A549 (cell line): ENCODE measurements around the gene TMEM82. TPM values are rescaled to one million over a fixed set of nuclear protein-coding genes. Genes with fewer than 3 reads are reported as not detected.

Source experiments
- ATAC-seq, 2 experiments: fragments of 200-7000 bp in 1 of 2; fragments of >200 bp in 1 of 2; cut with Nextera tagmentation in 1 of 2; cut with Tn5 transposase in 1 of 2; 3 replicates each; pipeline versions ENCODE4 v1.8.0 to v1.9.1; 2018 to 2020; ENCODE audit warnings: mild to moderate bottlenecking in 1 of 2, moderate library complexity in 1 of 2
- CTCF ChIA-PET: fragments of 300-600 bp; sonication (Branson Sonifier 250); formaldehyde crosslinking; extraction: SDS; loops from one replicate; lab custom pipeline; 2021; ENCODE audit warnings: antibody characterized with exemption, inconsistent platforms; lab: Yijun Ruan, JAX
- POLR2A ChIA-PET: fragments of 350-600 bp; formaldehyde crosslinking; extraction: SDS; loops from one replicate; lab custom pipeline; 2021; ENCODE audit warnings: antibody characterized with exemption, inconsistent platforms; lab: Yijun Ruan, JAX
- DNase-seq, 2 experiments: peaks; one replicate each; pipeline versions ENCODE4 v3.0.0 to v3.0.0-alpha.2; 2011 to 2016; ENCODE audit warnings: low read depth in 1 of 2, low spot score in 1 of 2
- FAIRE-seq: peaks from 2 replicates; lab custom pipeline; 2011; peaks lifted over from hg19 to GRCh38; lab: Jason Lieb, UNC
- H3K27ac ChIP-seq, 2 experiments: fragments of >200 bp; sonication (Bioruptor Twin); formaldehyde crosslinking; 3 replicates each; pipeline ENCODE4 v1.5.1; 2016 to 2017
- H3K4me1 ChIP-seq: fragments of >200 bp; sonication (Bioruptor Twin); formaldehyde crosslinking; 3 replicates; pipeline ENCODE4 v1.6.1; 2016
- H3K4me2 ChIP-seq: fragments of >200 bp; sonication (Bioruptor Twin); formaldehyde crosslinking; 3 replicates; pipeline ENCODE4 v1.6.1; 2016
- H3K4me3 ChIP-seq: fragments of >200 bp; sonication (Bioruptor Twin); formaldehyde crosslinking; 3 replicates; pipeline ENCODE4 v1.5.1; 2016
- H3K9me3 ChIP-seq: fragments of >200 bp; sonication (Bioruptor Twin); formaldehyde crosslinking; 3 replicates; pipeline ENCODE4 v1.6.1; 2016
- ATOH8 ChIP-seq: fragments of 250-450 bp; sonication (Bioruptor Pico); IDR thresholded peaks from 2 replicates; pipeline ENCODE4 v1.5.0; 2020; ENCODE audit warnings: low read depth, mild to moderate bottlenecking, moderate library complexity
- BCL3 ChIP-seq: fragments of >200 bp; sonication (Bioruptor Twin); formaldehyde crosslinking; IDR thresholded peaks from 3 replicates; pipeline ENCODE4 v1.6.1; 2016
- CEBPB ChIP-seq, 2 experiments: fragments of >200 bp in 1 of 2; sonication (Bioruptor Twin) in 1 of 2; formaldehyde crosslinking in 1 of 2; IDR thresholded peaks; 2 replicates each; pipeline ENCODE4 v1.6.1; 2012 to 2016
- CTCF ChIP-seq: fragments of >200 bp; sonication (Bioruptor Twin); formaldehyde crosslinking; IDR thresholded peaks from 3 replicates; pipeline ENCODE4 v1.5.1; 2016
- E2F6 ChIP-seq: IDR thresholded peaks from 2 replicates; pipeline ENCODE4 v1.6.1; 2012; ENCODE audit warnings: low read depth, borderline replicate concordance
- ELK1 ChIP-seq: fragments of 150-350 bp; IDR thresholded peaks from 2 replicates; pipeline ENCODE4 v1.6.1; 2014; ENCODE audit warnings: low read depth, mild to moderate bottlenecking, low read length
- FOSB ChIP-seq: fragments of 250-450 bp; sonication (Bioruptor Pico); IDR thresholded peaks from 2 replicates; pipeline ENCODE4 v1.5.0; 2020; ENCODE audit warnings: mild to moderate bottlenecking, moderate library complexity
- FOSL2 ChIP-seq, 2 experiments: fragments of 450-650 bp in 1 of 2; fragments of >200 bp in 1 of 2; sonication (Bioruptor Twin) in 1 of 2; formaldehyde crosslinking; IDR thresholded peaks; 2 replicates each; pipeline versions ENCODE4 v1.5.0 to v1.6.1; 2016 to 2020; ENCODE audit warnings: mild to moderate bottlenecking in 1 of 2, moderate library complexity in 1 of 2
- GATA3 ChIP-seq: IDR thresholded peaks from 2 replicates; pipeline ENCODE4 v1.6.1; 2012; ENCODE audit warnings: borderline replicate concordance
- HEYL ChIP-seq: fragments of 250-450 bp; sonication (Bioruptor Pico); IDR thresholded peaks from 2 replicates; pipeline ENCODE4 v1.8.0; 2021; ENCODE audit warnings: mild to moderate bottlenecking, moderate library complexity
- HOXA7 ChIP-seq: fragments of 250-450 bp; sonication (Bioruptor Pico); IDR thresholded peaks from 2 replicates; pipeline ENCODE4 v1.5.0; 2020; ENCODE audit warnings: mild to moderate bottlenecking, moderate library complexity
- HOXB13 ChIP-seq: fragments of 250-450 bp; sonication (Bioruptor Pico); IDR thresholded peaks from 2 replicates; pipeline ENCODE4 v1.5.0; 2020; ENCODE audit warnings: low read depth, mild to moderate bottlenecking, moderate library complexity
- KDM1A ChIP-seq: fragments of 200-600 bp; sonication (generic); IDR thresholded peaks from 2 replicates; pipeline ENCODE4 v1.6.1; 2016; ENCODE audit warnings: low read depth, mild to moderate bottlenecking
- KDM5A ChIP-seq: fragments of 200-600 bp; sonication (generic); IDR thresholded peaks from 2 replicates; pipeline ENCODE4 v1.6.1; 2016; ENCODE audit warnings: antibody characterized with exemption, mild to moderate bottlenecking
- MAZ ChIP-seq: fragments of 150-350 bp; IDR thresholded peaks from 2 replicates; pipeline ENCODE4 v1.6.1; 2014; ENCODE audit warnings: antibody characterized with exemption, low read depth, low read length, borderline replicate concordance
- NPAS2 ChIP-seq: fragments of 250-450 bp; sonication (Bioruptor Pico); IDR thresholded peaks from 2 replicates; pipeline ENCODE4 v1.8.0; 2022; ENCODE audit warnings: mild to moderate bottlenecking, moderate library complexity, borderline replicate concordance
- NR3C1 ChIP-seq: fragments of >200 bp; sonication (Bioruptor Twin); formaldehyde crosslinking; IDR thresholded peaks from 3 replicates; pipeline ENCODE4 v1.6.1; 2017
- RAD21 ChIP-seq, 2 experiments: fragments of >200 bp in 1 of 2; sonication (Bioruptor Twin) in 1 of 2; formaldehyde crosslinking in 1 of 2; IDR thresholded peaks in 1 of 2; conservative IDR thresholded peaks in 1 of 2; 2 replicates in 1 of 2; 3 replicates in 1 of 2; pipeline ENCODE4 v1.6.1; 2012 to 2018; ENCODE audit warnings: inconsistent platforms in 1 of 2
- RARB ChIP-seq: fragments of 250-450 bp; sonication (Bioruptor Pico); IDR thresholded peaks from 2 replicates; pipeline ENCODE4 v1.8.0; 2021; ENCODE audit warnings: mild to moderate bottlenecking, moderate library complexity
- RCOR1 ChIP-seq: fragments of 150-350 bp; IDR thresholded peaks from 2 replicates; pipeline ENCODE4 v1.6.1; 2014; ENCODE audit warnings: antibody characterized with exemption, low read length, low read depth
- SMC3 ChIP-seq: fragments of >200 bp; sonication (Bioruptor Twin); formaldehyde crosslinking; IDR thresholded peaks from 3 replicates; pipeline ENCODE4 v1.6.1; 2018; ENCODE audit warnings: inconsistent platforms
- SREBF2 ChIP-seq: fragments of 450-650 bp; IDR thresholded peaks from 2 replicates; pipeline ENCODE4 v1.6.1; 2014; ENCODE audit warnings: mild to moderate bottlenecking, moderate library complexity
- TFCP2L1 ChIP-seq: fragments of 250-450 bp; sonication (Bioruptor Pico); IDR thresholded peaks from 2 replicates; pipeline ENCODE4 v1.5.0; 2021; ENCODE audit warnings: mild to moderate bottlenecking
- TP53 ChIP-seq: fragments of 250-450 bp; sonication (Bioruptor Pico); IDR thresholded peaks from 2 replicates; pipeline ENCODE4 v1.5.0; 2021; ENCODE audit warnings: mild to moderate bottlenecking, moderate library complexity
- ZC3H11A ChIP-seq: fragments of 450-650 bp; IDR thresholded peaks from 2 replicates; pipeline ENCODE4 v1.6.1; 2014; ENCODE audit warnings: antibody characterized with exemption, mild to moderate bottlenecking
- ZFP36 ChIP-seq: fragments of 450-650 bp; IDR thresholded peaks from 2 replicates; pipeline ENCODE4 v1.6.1; 2014; ENCODE audit warnings: borderline replicate concordance; ENCODE audit not compliant: partially characterized antibody
- ZNF302 ChIP-seq: fragments of 250-450 bp; sonication (Bioruptor Pico); IDR thresholded peaks from 2 replicates; pipeline ENCODE4 v1.9.0; 2021; ENCODE audit warnings: inconsistent platforms, mild to moderate bottlenecking, moderate library complexity
- WGBS: methylation state at CpG from one replicate; pipeline ENCODE4 v1.1.6; 2017; ENCODE audit errors: missing lambda C conversion rate; 5-methylcytosine and 5-hydroxymethylcytosine counted together
- polyA plus RNA-seq, 4 experiments: library from polyadenylated mRNA; depleted of rRNA in 3 of 4; stranded (reverse); fragments of >200 nt; fragmentation: RNase III in 1 of 4; extraction: RNeasy Plus Mini Kit Qiagen cat#74134 plus additional on column Dnase treatment in 1 of 4; gene quantifications; 2 replicates in 3 of 4; 3 replicates in 1 of 4; pipeline ENCODE4 v1.2.3, GENCODE V29; 2011 to 2017

The TMEM82 gene
- polyA plus RNA-seq, 2 of the 4 experiments (the other 2 are of a cell fraction): not detected

- FAIRE-seq: no peak
- Histone ChIP-seq H3K9me3 (no peaks in the 10 kb centered on the region), H3K4me3 (no peak overlapping the region), H3K4me2 (no peak overlapping the region), H3K27ac (no peak overlapping the region), H3K4me1 (0 out of 3 replicates have a peak, but pooled peaks cover 4% of the 10 kb centered on the region)
- CTCF ChIA-PET: interaction anchor here (1.1 to 1.4 kb wide), 3 partner anchors 35 to 176 kb away, joined by 3 to 4 read pairs (median 3); partner anchors contain the start of gene DNAJC16
- DNase-seq: peak in 1 of 2 experiments; percentile 33
- peak; percentile 85 to 91 for ATAC-seq
- WGBS: 81% methylated on average over 12 of the region's 19 CpGs
- POLR2A ChIA-PET: no interaction called here
- TF ChIP-seq HOXA7 (CRISPR knock-in tag): no peak
- TF ChIP-seq CTCF: 0 out of 3 replicates have a peak, but pooled peaks have one; percentile 7
- TF ChIP-seq ATOH8 (CRISPR knock-in tag): no peak
- no peak for TF ChIP-seq MAZ
- 0 out of 5 replicates have a peak, but pooled peaks of 1 of the 2 experiments have one; percentile 16 for TF ChIP-seq RAD21 (conservative IDR thresholded peaks at IDR 0.05 in 1 of 2, IDR thresholded peaks at IDR 0.05 in 1 of 2)
- TF ChIP-seq E2F6: no peak
- no peak for TF ChIP-seq HEYL (CRISPR knock-in tag)
- no peak for TF ChIP-seq RCOR1
- TF ChIP-seq ELK1: no peak
- no peak for TF ChIP-seq HOXB13
- no peak for TF ChIP-seq TFCP2L1 (CRISPR knock-in tag)
- TF ChIP-seq SMC3: no peak
- TF ChIP-seq, all 56 proteins: peak for 2
Measured at GRCh38 chr1:15702722-15703550, 39.4 kb upstream of the TMEM82 start.

- no peak for FAIRE-seq
Measured at GRCh38 chr1:15703562-15703961, 38.7 kb upstream of the TMEM82 start.

More at GRCh38 chr1:15703562-15703961, 38.7 kb upstream of the TMEM82 start:
- no peak overlapping the region for H3K4me2 ChIP-seq
- H3K4me3 ChIP-seq: no peak overlapping the region
- H3K27ac ChIP-seq: no peak overlapping the region
- DNase-seq: no peak
- ATAC-seq: peak in 1 of 2 experiments; percentile 56; a peak in 4 of 6 replicates
- POLR2A ChIA-PET: no interaction called here
- 0 out of 3 replicates have a peak, but pooled peaks cover 4% of the 10 kb centered on the region for H3K4me1 ChIP-seq
- CTCF ChIA-PET: interaction anchor here (1.1 to 1.4 kb wide), 2 partner anchors 36 to 38 kb away, joined by 3 to 4 read pairs; no protein-coding TSS in a partner anchor
- TF ChIP-seq KDM1A (no peak), TP53 (CRISPR knock-in tag) (no peak), HOXA7 (CRISPR knock-in tag) (no peak), TFCP2L1 (CRISPR knock-in tag) (no peak), CEBPB (IDR thresholded peaks at IDR 0.05) (no peak), ZNF302 (no peak), BCL3 (no peak), KDM5A (no peak), SREBF2 (no peak), NPAS2 (CRISPR knock-in tag) (no peak), RARB (CRISPR knock-in tag) (no peak), NR3C1 (no peak), FOSB (no peak), GATA3 (no peak), ZFP36 (no peak), FOSL2 (IDR thresholded peaks at IDR 0.05) (no peak), FOSL2 (CRISPR knock-in tag; IDR thresholded peaks at IDR 0.05) (no peak), ZC3H11A (no peak)
- 85% methylated on average over 8 of the region's 9 CpGs for WGBS
- no peaks in the 10 kb centered on the region for H3K9me3 ChIP-seq
